22Rv1 (cell line): ENCODE data around the gene DNM3.

Experiments
- ZFX ChIP-seq: fragments of 450-650 bp; IDR thresholded peaks from 2 replicates; pipeline ENCODE4 v1.6.1; 2017; ENCODE audit warnings: antibody characterized with exemption, borderline replicate concordance
- TF ChIP-seq, protein P1 (sequence below): fragments of 450-650 bp; IDR thresholded peaks from 2 replicates; pipeline ENCODE4 v1.5.1; 2017; ENCODE audit warnings: mild to moderate bottlenecking

DNA sequence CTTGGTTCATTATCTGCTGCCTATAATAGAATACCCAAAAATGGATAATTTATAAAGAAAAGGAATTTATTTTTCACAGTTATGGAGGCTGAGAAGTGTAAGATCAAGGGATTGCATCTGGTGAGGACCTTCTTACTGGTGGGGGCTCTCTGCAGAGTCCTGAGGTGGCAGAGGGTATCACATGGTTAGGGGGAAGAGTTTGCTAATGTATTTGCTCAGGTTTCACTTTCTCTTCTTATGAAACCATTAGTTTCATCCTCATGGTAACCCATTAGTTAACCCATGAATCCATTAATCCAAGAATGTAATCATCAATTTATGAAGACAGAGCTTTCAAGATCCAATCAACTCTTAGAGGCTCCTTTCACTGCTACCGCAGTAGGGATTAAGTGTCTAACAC lies 120.6 kb downstream of the DNM3 start:
- TF ChIP-seq, protein P1, sequence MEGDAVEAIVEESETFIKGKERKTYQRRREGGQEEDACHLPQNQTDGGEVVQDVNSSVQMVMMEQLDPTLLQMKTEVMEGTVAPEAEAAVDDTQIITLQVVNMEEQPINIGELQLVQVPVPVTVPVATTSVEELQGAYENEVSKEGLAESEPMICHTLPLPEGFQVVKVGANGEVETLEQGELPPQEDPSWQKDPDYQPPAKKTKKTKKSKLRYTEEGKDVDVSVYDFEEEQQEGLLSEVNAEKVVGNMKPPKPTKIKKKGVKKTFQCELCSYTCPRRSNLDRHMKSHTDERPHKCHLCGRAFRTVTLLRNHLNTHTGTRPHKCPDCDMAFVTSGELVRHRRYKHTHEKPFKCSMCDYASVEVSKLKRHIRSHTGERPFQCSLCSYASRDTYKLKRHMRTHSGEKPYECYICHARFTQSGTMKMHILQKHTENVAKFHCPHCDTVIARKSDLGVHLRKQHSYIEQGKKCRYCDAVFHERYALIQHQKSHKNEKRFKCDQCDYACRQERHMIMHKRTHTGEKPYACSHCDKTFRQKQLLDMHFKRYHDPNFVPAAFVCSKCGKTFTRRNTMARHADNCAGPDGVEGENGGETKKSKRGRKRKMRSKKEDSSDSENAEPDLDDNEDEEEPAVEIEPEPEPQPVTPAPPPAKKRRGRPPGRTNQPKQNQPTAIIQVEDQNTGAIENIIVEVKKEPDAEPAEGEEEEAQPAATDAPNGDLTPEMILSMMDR: no peak
- no peak for TF ChIP-seq ZFX
